GM21423 (cell line): ENCODE measurements around the gene ADAMTS14.

Experiments used
- ATAC-seq: cut with Tn5 transposase; IDR thresholded peaks from one replicate; pipeline ENCODE4 v1.9.1; 2021; ENCODE audit warnings: mild to moderate bottlenecking, moderate library complexity; ENCODE audit not compliant: unreplicated experiment

ADAMTS14 gene

GRCh38 chr10:70747192-70747965 is 75.1 kb downstream of the ADAMTS14 start:
- ATAC-seq = no peak

- no peak for ATAC-seq
Observed at GRCh38 chr10:70748305-70748704, 76.0 kb downstream of the ADAMTS14 start.

- no peak for ATAC-seq
Observed at GRCh38 chr10:70748801-70749573, 76.7 kb downstream of the ADAMTS14 start.

GRCh38 chr10:70749756-70750155 is 77.5 kb downstream of the ADAMTS14 start:
- ATAC-seq = no peak

GRCh38 chr10:70750156-70750703 is 77.9 kb downstream of the ADAMTS14 start:
- ATAC-seq = no peak

- ATAC-seq = no peak
Observed at GRCh38 chr10:70751356-70751755, 79.0 kb downstream of the ADAMTS14 start.

- no peak for ATAC-seq
Observed at GRCh38 chr10:70751991-70752390, 79.7 kb downstream of the ADAMTS14 start.

GRCh38 chr10:70752571-70752970 is 80.3 kb downstream of the ADAMTS14 start:
- ATAC-seq = no peak

GRCh38 chr10:70753026-70753663 is 80.8 kb downstream of the ADAMTS14 start:
- no peak for ATAC-seq

GRCh38 chr10:70753841-70754621 is 81.7 kb downstream of the ADAMTS14 start:
- ATAC-seq = no peak

GRCh38 chr10:70756700-70757360 is 84.5 kb downstream of the ADAMTS14 start:
- no peak for ATAC-seq

- ATAC-seq = no peak
Observed at GRCh38 chr10:70757856-70758255, 85.5 kb downstream of the ADAMTS14 start.

- no peak for ATAC-seq
Observed at GRCh38 chr10:70758757-70759514, 86.6 kb downstream of the ADAMTS14 start.

- ATAC-seq = no peak
Observed at GRCh38 chr10:70759781-70760180, 87.5 kb downstream of the ADAMTS14 start.

GRCh38 chr10:70760271-70760787 is 88.0 kb downstream of the ADAMTS14 start:
- ATAC-seq = no peak

GRCh38 chr10:70761031-70761601 is 88.8 kb downstream of the ADAMTS14 start:
- no peak for ATAC-seq

GRCh38 chr10:70761727-70762350 is 89.5 kb downstream of the ADAMTS14 start:
- ATAC-seq = no peak

- no peak for ATAC-seq
Observed at GRCh38 chr10:70762441-70763175, 90.3 kb downstream of the ADAMTS14 start.
